ENCODE data around the gene FTSJ3.

FTSJ3 gene

DNA sequence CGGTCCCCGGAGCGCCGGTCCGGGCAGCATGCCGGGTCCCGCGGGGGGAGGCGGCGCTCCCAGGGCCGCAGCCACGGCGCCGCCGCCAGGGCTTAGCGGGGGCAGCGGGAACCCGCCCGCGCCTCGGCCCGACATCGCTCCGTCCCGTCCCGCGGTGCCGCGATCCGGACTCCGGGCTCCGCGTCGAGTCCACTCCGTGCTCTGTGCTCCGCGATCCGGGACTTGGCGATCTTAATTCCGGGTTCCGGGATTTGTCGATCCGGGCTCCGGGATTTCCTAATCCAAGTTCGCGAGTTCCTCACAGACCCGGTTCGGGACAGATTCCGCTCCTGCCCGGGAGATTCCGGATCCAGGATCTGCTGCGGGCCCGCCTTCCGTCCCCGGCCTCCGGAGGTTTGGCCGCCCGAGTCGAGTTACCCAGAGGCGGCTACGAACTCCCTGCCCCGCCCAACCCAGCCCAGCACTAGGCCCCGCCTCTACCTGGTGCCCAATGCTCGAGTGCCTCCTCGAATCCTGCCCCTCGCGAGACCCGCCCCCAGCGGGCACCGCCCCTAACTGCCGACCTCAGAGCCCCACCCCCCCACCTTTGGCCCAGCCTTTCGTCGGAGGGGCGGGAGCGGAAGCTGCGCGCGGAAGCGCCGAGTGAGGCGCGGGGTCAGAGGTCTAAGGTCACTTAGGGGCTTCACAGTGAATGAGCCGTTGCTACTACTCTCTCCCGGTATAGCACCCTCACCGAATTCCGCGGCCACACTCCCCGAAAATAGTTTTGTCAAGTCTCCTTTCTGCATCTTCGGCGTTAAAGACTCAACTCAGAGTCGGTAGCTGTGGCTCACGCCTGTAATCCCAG, 15.3 kb upstream of the FTSJ3 start, which contains the start of gene SMARCD2:
Gene SMARCD2, minus strand, starts transcription at position 146 of the 847 bp plus-strand sequence. Its CDS starts 11 bp downstream, at position 135.
- DNase-seq = peak; percentile 99

GRCh38 chr17:63842173-63842539, 14.7 kb upstream of the FTSJ3 start:
- no peak for DNase-seq

GRCh38 chr17:63841350-63842172, 14.1 kb upstream of the FTSJ3 start:
- peak; percentile 44 for DNase-seq

GRCh38 chr17:63840591-63841349, 13.3 kb upstream of the FTSJ3 start:
- no peak for DNase-seq

GRCh38 chr17:63838631-63839171, 11.2 kb upstream of the FTSJ3 start:
- DNase-seq = no peak

GRCh38 chr17:63837962-63838600, 10.6 kb upstream of the FTSJ3 start:
- no peak for DNase-seq

GRCh38 chr17:63837480-63837879, 10.0 kb upstream of the FTSJ3 start:
- no peak for DNase-seq

DNA sequence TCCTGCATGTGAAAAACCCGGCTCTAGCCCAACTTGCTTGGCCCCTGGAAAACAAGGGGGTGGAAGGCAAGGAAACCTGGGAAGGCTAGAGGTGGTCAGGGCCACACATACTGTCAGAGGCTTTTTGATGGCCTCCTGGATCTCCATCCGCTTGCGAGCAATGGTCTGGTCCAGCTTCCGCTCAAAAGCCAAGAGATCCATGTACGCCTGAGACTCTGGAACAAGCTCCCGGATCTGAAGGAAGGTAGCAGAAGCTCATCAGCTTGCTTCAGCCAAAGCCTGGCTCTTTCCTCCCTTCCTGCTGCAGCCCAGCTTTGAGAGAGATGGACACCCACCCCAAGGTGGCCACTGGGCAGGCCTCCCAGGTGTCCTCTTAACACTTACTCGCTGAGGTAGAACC, 9.3 kb upstream of the FTSJ3 start:
- DNase-seq = no peak

GRCh38 chr17:63835167-63835720, 7.8 kb upstream of the FTSJ3 start:
- DNase-seq = no peak

- DNase-seq = peak; percentile 89
Observed at GRCh38 chr17:63834431-63835166, 7.1 kb upstream of the FTSJ3 start.

DNA sequence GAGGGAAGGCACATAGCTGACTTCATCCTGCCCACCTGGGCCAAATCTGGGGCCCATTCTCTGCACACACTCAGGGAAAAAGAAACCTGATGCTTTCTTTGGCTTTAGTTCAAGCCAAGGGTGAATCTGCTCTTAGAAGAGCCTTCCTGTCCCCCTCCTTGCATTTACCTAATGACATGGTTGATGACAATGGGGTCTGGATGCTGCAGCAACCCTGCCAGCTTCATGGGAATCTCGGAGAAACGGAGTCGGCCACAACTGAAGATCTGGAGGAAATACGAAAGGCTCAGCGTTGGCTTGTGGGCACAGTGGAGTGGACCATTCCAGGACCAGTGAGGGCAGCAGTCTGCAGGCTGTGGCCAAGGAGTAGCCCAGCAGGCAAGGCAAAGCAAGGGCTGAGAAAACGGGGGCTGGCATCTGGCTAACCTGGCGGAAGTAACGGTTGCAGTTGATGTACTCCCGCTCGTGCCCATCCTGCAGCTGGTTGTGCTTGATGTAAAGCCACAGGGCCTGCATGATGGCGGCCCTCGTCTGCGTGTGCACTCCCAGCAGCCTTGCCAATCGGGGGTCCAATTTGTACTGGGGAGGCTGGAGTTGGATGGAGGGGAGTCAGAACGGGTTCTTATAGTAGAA, 6.4 kb upstream of the FTSJ3 start:
- DNase-seq = no peak

DNA sequence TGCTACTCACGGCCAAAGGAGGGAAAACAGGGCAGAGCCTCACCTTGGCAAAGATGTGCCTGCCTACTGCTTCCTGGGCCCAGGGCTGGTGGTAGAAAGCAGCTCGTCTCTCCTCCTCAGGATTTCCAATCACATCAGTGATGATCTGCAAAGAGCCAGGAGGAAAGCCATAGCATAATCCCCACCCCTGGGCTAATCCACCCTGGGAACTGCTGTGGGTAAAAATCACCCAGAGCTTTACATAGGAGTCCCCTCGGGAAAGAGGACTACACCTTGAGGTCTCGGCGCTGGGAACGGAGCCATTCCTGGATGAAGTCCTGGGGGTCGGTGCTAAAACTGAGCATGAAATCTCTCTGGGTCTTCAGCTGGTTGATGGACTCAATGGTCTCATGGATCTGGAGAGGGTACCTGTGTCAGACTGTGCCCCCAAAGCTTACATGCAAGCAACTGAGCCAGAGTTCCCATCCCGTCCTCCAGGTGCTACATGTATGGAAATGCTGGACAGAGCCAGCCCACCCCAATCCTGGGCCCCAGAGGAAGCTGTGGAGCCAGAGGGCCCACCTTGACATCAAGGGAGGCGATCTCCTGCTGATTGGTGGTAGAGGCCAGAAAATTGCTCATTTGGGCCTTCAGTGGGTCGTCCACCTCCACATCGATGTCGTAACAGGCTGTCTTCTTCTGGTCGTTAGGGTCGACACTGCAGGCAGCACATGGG, 5.7 kb upstream of the FTSJ3 start:
- no peak for DNase-seq

- no peak for DNase-seq
Observed at GRCh38 chr17:63832455-63832854, 5.0 kb upstream of the FTSJ3 start.

GRCh38 chr17:63832014-63832413, 4.6 kb upstream of the FTSJ3 start:
- no peak for DNase-seq

- DNase-seq = no peak
Observed at GRCh38 chr17:63831505-63831904, 4.0 kb upstream of the FTSJ3 start.

DNA sequence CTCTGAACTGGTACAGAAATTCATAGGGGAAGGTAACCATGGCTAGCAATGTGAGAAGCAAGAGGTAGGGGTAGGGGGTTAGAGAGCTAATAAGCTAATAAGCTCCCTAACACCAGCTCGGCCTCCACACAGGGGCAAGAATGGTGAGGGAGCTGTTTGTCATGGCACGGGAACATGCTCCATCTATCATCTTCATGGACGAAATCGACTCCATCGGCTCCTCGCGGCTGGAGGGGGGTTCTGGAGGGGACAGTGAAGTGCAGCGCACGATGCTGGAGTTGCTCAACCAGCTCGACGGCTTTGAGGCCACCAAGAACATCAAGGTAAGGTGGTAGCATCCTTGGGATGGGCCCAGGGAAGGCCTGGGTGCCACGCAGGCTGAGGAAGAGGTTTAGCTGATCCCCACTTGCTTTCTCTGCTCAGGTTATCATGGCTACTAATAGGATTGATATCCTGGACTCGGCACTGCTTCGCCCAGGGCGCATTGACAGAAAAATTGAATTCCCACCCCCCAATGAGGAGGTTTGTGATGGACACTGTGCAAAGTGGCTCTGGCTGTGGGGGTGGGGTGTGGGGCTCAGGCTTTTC, 3.5 kb upstream of the FTSJ3 start:
- DNase-seq = no peak

GRCh38 chr17:63830278-63830677, 2.8 kb upstream of the FTSJ3 start:
- no peak for DNase-seq

DNA sequence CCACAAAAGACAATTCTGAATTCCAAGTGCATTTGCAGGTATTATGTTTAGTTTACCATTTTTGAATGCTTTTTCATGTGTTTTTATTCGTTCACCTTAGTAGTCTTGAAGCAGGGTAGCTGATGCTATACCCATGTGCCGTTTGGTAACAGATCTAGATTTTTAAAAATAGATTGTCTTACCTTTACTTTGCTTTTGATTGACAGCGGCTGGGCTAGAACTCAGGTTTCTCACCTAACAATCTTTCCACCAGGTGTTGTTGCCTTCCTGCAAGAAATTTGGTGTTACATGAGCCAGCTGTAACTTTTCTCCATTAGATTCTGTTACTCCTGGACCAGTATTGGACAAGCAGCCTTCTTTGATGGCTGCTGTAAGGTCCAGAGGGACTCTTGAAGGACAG, 1.5 kb upstream of the FTSJ3 start:
- no peak for DNase-seq

GRCh38 chr17:63827801-63828221, 348 bp upstream of the FTSJ3 start:
- peak; percentile 44 for DNase-seq
